HEK293 (cell line): ENCODE measurements around the gene INPP5A.

Experiments
- CTCF ChIA-PET: fragments of 350-600 bp; formaldehyde crosslinking; extraction: SDS; loops from one replicate; lab custom pipeline; 2021; ENCODE audit warnings: antibody characterized with exemption; lab: Yijun Ruan, JAX
- POLR2A ChIA-PET: fragments of 300-600 bp; formaldehyde crosslinking; extraction: SDS; loops from one replicate; lab custom pipeline; 2020; ENCODE audit warnings: antibody characterized with exemption, inconsistent platforms; lab: Yijun Ruan, JAX
- H3K27ac ChIP-seq: fragments of 200-500 bp; sonication (Bioruptor generic); 2 replicates; pipeline ENCODE4 v1.5.1; 2014; ENCODE audit warnings: low read depth, low read length, control low read depth, inconsistent platforms; ENCODE audit errors: extremely low read depth
- H3K36me3 ChIP-seq, 2 experiments: fragments of 200-500 bp in 1 of 2; sonication (Bioruptor generic) in 1 of 2; 1 replicate in 1 of 2; 2 replicates in 1 of 2; pipeline ENCODE4 v1.5.1; 2014 to 2017; ENCODE audit warnings: inconsistent platforms in 2 of 2, low read length in 2 of 2; ENCODE audit not compliant: control insufficient read depth in 2 of 2, insufficient read depth in 1 of 2
- H3K4me1 ChIP-seq: fragments of 200-500 bp; sonication (Bioruptor generic); 2 replicates; pipeline ENCODE4 v1.5.1; 2014; ENCODE audit warnings: mild to moderate bottlenecking, low read length, inconsistent platforms; ENCODE audit not compliant: control insufficient read depth, insufficient read depth
- H3K4me3 ChIP-seq: 2 replicates; pipeline ENCODE4 v1.5.1; 2011; ENCODE audit warnings: low read depth, mild to moderate bottlenecking, control low read depth, low read length, moderate library complexity
- H3K9me3 ChIP-seq: fragments of 200-500 bp; sonication (Bioruptor generic); 2 replicates; pipeline ENCODE4 v1.5.1; 2014; ENCODE audit warnings: low read depth, low read length, inconsistent platforms; ENCODE audit not compliant: control insufficient read depth, insufficient read depth
- AEBP2 ChIP-seq: fragments of 450-650 bp; formaldehyde crosslinking; IDR thresholded peaks from 2 replicates; pipeline ENCODE4 v1.5.1; 2016; ENCODE audit warnings: missing biosample characterization, missing genetic modification characterization, borderline replicate concordance
- FEZF1 ChIP-seq: fragments of 450-650 bp; formaldehyde crosslinking; IDR thresholded peaks from 2 replicates; pipeline ENCODE4 v1.5.1; 2016; ENCODE audit warnings: missing biosample characterization, missing genetic modification characterization
- GLIS2 ChIP-seq: fragments of 450-650 bp; formaldehyde crosslinking; IDR thresholded peaks from 2 replicates; pipeline ENCODE4 v1.5.1; 2016; ENCODE audit warnings: missing biosample characterization, missing genetic modification characterization
- KLF1 ChIP-seq: fragments of 450-650 bp; formaldehyde crosslinking; IDR thresholded peaks from 2 replicates; pipeline ENCODE4 v1.5.1; 2016; ENCODE audit warnings: missing biosample characterization, missing genetic modification characterization
- SP3 ChIP-seq: fragments of 450-650 bp; formaldehyde crosslinking; IDR thresholded peaks from 2 replicates; pipeline ENCODE4 v1.5.1; 2016; ENCODE audit warnings: missing biosample characterization, missing genetic modification characterization
- ZNF140 ChIP-seq: fragments of 450-650 bp; formaldehyde crosslinking; IDR thresholded peaks from 2 replicates; pipeline ENCODE4 v1.5.1; 2016; ENCODE audit warnings: missing biosample characterization, missing genetic modification characterization
- ZNF146 ChIP-seq: fragments of 450-650 bp; formaldehyde crosslinking; IDR thresholded peaks from 2 replicates; pipeline ENCODE4 v1.5.1; 2016; ENCODE audit warnings: missing biosample characterization, missing genetic modification characterization
- ZNF202 ChIP-seq: fragments of 450-650 bp; formaldehyde crosslinking; IDR thresholded peaks from 2 replicates; pipeline ENCODE4 v1.5.1; 2016; ENCODE audit warnings: missing biosample characterization, missing genetic modification characterization, borderline replicate concordance
- ZNF211 ChIP-seq: fragments of 450-650 bp; formaldehyde crosslinking; IDR thresholded peaks from 2 replicates; pipeline ENCODE4 v1.5.1; 2016; ENCODE audit warnings: low read depth, missing biosample characterization, missing genetic modification characterization
- ZNF501 ChIP-seq: fragments of 450-650 bp; formaldehyde crosslinking; IDR thresholded peaks from 2 replicates; pipeline ENCODE4 v1.5.1; 2016; ENCODE audit warnings: missing biosample characterization, missing genetic modification characterization
- ZNF513 ChIP-seq: fragments of 450-650 bp; IDR thresholded peaks from 2 replicates; pipeline ENCODE4 v1.5.1; 2018; ENCODE audit warnings: missing biosample characterization, missing genetic modification characterization
- ZNF549 ChIP-seq: fragments of 450-650 bp; IDR thresholded peaks from 2 replicates; pipeline ENCODE4 v1.5.1; 2018; ENCODE audit warnings: missing biosample characterization, missing genetic modification characterization, mild to moderate bottlenecking, inconsistent platforms, moderate library complexity
- ZNF558 ChIP-seq: fragments of 450-650 bp; formaldehyde crosslinking; IDR thresholded peaks from 2 replicates; pipeline ENCODE4 v1.5.1; 2016; ENCODE audit warnings: missing biosample characterization, missing genetic modification characterization
- ZNF621 ChIP-seq: fragments of 450-650 bp; formaldehyde crosslinking; IDR thresholded peaks from 2 replicates; pipeline ENCODE4 v1.5.1; 2017; ENCODE audit warnings: missing biosample characterization, missing genetic modification characterization
- ZNF660 ChIP-seq: fragments of 450-650 bp; IDR thresholded peaks from 2 replicates; pipeline ENCODE4 v1.5.1; 2018; ENCODE audit warnings: missing biosample characterization, mild to moderate bottlenecking, missing genetic modification characterization
- ZNF664 ChIP-seq: fragments of 450-650 bp; formaldehyde crosslinking; IDR thresholded peaks from 2 replicates; pipeline ENCODE4 v1.5.1; 2016; ENCODE audit warnings: missing biosample characterization, missing genetic modification characterization
- ZNF670 ChIP-seq: fragments of 450-650 bp; formaldehyde crosslinking; IDR thresholded peaks from 2 replicates; pipeline ENCODE4 v1.5.1; 2016; ENCODE audit warnings: missing biosample characterization, missing genetic modification characterization, low read depth
- ZNF692 ChIP-seq: fragments of 450-650 bp; formaldehyde crosslinking; IDR thresholded peaks from 2 replicates; pipeline ENCODE4 v1.5.1; 2016; ENCODE audit warnings: missing biosample characterization, missing genetic modification characterization
- ZNF830 ChIP-seq: fragments of 450-650 bp; IDR thresholded peaks from 2 replicates; pipeline ENCODE4 v1.5.0; 2018; ENCODE audit warnings: missing biosample characterization, missing genetic modification characterization, low read depth, mild to moderate bottlenecking, moderate library complexity
- ZSCAN30 ChIP-seq: fragments of 450-650 bp; IDR thresholded peaks from 2 replicates; pipeline ENCODE4 v1.5.1; 2018; ENCODE audit warnings: missing biosample characterization, mild to moderate bottlenecking, missing genetic modification characterization, moderate library complexity
- TF ChIP-seq, protein P1 (sequence below): fragments of 450-650 bp; formaldehyde crosslinking; IDR thresholded peaks from 2 replicates; pipeline ENCODE4 v1.5.1; 2016; ENCODE audit warnings: missing biosample characterization, missing genetic modification characterization
- TF ChIP-seq, protein P2 (sequence below): fragments of 450-650 bp; formaldehyde crosslinking; IDR thresholded peaks from 2 replicates; pipeline ENCODE4 v1.5.1; 2016; ENCODE audit warnings: missing biosample characterization, missing genetic modification characterization, low read depth
- TF ChIP-seq, protein P3 (sequence below): sonication (generic); formaldehyde crosslinking; IDR thresholded peaks from 2 replicates; pipeline ENCODE4 v1.8.1; 2022; ENCODE audit warnings: mild to moderate bottlenecking, moderate library complexity, missing genetic modification reagents

INPP5A gene

DNA sequence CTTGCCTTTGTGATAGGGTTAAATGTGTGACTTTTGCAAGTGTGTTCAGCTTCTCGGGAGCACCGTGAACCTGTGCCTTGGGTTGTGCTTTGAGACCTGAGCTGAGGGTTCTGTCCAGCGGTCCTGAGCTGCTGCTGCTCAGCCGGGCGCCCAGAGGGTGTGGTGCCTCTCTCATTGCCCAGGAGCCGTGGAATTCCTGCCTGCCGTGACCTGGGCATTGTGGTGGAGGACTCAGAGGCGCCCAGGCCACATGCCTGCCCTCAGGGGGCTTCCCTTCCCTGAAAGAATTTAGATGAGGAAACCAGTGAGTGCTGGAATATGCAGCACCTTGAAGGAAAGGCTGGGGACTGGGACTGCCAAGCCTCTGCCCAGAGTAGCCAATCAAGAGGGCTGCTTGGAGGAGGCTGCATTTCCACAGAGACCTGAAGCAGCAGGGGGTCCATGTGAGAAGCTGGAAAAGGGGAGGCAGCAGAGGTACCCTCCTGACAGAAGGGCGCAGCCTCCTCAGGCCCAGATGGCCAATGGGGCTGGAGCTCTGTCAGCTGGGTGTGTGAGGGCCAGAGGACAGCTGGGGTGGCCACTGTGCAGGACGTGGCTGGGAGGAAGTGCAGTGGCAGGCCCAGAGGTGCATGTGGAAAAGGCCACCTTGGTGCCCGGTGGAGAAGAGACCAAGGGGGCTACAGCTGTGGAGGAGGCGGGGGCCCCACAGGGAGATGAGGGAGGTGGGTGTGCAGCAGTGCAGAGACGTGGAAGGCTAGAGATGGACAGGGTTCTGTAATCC lies 141.0 kb downstream of the INPP5A start:
- no peak for TF ChIP-seq ZNF692 (tag by site-specific recombination)
- no peak for TF ChIP-seq ZNF621 (tag by site-specific recombination)
- no peak for TF ChIP-seq ZNF549
- TF ChIP-seq, protein P1, sequence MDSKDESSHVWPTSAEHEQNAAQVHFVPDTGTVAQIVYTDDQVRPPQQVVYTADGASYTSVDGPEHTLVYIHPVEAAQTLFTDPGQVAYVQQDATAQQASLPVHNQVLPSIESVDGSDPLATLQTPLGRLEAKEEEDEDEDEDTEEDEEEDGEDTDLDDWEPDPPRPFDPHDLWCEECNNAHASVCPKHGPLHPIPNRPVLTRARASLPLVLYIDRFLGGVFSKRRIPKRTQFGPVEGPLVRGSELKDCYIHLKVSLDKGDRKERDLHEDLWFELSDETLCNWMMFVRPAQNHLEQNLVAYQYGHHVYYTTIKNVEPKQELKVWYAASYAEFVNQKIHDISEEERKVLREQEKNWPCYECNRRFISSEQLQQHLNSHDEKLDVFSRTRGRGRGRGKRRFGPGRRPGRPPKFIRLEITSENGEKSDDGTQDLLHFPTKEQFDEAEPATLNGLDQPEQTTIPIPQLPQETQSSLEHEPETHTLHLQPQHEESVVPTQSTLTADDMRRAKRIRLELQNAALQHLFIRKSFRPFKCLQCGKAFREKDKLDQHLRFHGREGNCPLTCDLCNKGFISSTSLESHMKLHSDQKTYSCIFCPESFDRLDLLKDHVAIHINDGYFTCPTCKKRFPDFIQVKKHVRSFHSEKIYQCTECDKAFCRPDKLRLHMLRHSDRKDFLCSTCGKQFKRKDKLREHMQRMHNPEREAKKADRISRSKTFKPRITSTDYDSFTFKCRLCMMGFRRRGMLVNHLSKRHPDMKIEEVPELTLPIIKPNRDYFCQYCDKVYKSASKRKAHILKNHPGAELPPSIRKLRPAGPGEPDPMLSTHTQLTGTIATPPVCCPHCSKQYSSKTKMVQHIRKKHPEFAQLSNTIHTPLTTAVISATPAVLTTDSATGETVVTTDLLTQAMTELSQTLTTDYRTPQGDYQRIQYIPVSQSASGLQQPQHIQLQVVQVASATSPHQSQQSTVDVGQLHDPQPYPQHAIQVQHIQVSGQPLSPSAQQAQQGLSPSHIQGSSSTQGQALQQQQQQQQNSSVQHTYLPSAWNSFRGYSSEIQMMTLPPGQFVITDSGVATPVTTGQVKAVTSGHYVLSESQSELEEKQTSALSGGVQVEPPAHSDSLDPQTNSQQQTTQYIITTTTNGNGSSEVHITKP (tag by site-specific recombination) = no peak
- no peak for TF ChIP-seq ZNF140 (tag by site-specific recombination)
- TF ChIP-seq, protein P2, sequence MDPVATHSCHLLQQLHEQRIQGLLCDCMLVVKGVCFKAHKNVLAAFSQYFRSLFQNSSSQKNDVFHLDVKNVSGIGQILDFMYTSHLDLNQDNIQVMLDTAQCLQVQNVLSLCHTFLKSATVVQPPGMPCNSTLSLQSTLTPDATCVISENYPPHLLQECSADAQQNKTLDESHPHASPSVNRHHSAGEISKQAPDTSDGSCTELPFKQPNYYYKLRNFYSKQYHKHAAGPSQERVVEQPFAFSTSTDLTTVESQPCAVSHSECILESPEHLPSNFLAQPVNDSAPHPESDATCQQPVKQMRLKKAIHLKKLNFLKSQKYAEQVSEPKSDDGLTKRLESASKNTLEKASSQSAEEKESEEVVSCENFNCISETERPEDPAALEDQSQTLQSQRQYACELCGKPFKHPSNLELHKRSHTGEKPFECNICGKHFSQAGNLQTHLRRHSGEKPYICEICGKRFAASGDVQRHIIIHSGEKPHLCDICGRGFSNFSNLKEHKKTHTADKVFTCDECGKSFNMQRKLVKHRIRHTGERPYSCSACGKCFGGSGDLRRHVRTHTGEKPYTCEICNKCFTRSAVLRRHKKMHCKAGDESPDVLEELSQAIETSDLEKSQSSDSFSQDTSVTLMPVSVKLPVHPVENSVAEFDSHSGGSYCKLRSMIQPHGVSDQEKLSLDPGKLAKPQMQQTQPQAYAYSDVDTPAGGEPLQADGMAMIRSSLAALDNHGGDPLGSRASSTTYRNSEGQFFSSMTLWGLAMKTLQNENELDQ (tag by site-specific recombination) = no peak
- TF ChIP-seq ZNF558 (tag by site-specific recombination) = no peak
- no peak for TF ChIP-seq ZNF830 (tag by site-specific recombination)
- H3K36me3 ChIP-seq = no peaks in the 10 kb centered on the region
- CTCF ChIA-PET = interaction anchor here (0.7 kb wide), 1 partner anchor 88 kb away, joined by 3 read pairs; no protein-coding TSS in a partner anchor
- no peak overlapping the region for H3K27ac ChIP-seq
- no peaks in the 10 kb centered on the region for H3K4me1 ChIP-seq
- no peak overlapping the region for H3K4me3 ChIP-seq
- H3K9me3 ChIP-seq = no peaks in the 10 kb centered on the region
- POLR2A ChIA-PET = no interaction called here

GRCh38 chr10:132679217-132679595 lies 141.6 kb downstream of the INPP5A start:
- no peaks in the 10 kb centered on the region for H3K36me3 ChIP-seq
- H3K9me3 ChIP-seq = no peaks in the 10 kb centered on the region
- H3K4me1 ChIP-seq = no peaks in the 10 kb centered on the region
- ChIA-PET POLR2A (no interaction called here), CTCF (no interaction called here)
- no peak overlapping the region for H3K27ac ChIP-seq
- H3K4me3 ChIP-seq = no peak overlapping the region
- no peak for TF ChIP-seq ZNF501 (tag by site-specific recombination)
- no peak for TF ChIP-seq FEZF1 (tag by site-specific recombination)
- TF ChIP-seq ZNF211 (tag by site-specific recombination) = no peak
- no peak for TF ChIP-seq ZNF513
- no peak for TF ChIP-seq KLF1 (tag by site-specific recombination)
- no peak for TF ChIP-seq ZNF670 (tag by site-specific recombination)
- TF ChIP-seq SP3 = no peak
- no peak for TF ChIP-seq GLIS2 (tag by site-specific recombination)
- TF ChIP-seq ZNF202 (tag by site-specific recombination) = no peak
- TF ChIP-seq ZSCAN30 (tag by site-specific recombination) = no peak
- TF ChIP-seq ZNF558 (tag by site-specific recombination) = no peak
- no peak for TF ChIP-seq ZNF660 (tag by site-specific recombination)
- no peak for TF ChIP-seq ZNF146
- no peak for TF ChIP-seq AEBP2 (tag by site-specific recombination)
- no peak for TF ChIP-seq ZNF664 (tag by site-specific recombination)
- TF ChIP-seq, protein P3, sequence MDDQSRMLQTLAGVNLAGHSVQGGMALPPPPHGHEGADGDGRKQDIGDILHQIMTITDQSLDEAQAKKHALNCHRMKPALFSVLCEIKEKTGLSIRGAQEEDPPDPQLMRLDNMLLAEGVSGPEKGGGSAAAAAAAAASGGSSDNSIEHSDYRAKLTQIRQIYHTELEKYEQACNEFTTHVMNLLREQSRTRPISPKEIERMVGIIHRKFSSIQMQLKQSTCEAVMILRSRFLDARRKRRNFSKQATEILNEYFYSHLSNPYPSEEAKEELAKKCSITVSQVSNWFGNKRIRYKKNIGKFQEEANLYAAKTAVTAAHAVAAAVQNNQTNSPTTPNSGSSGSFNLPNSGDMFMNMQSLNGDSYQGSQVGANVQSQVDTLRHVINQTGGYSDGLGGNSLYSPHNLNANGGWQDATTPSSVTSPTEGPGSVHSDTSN = no peak
